ENCODE measurements around the gene NSRP1. TPM values are rescaled to one million over a fixed set of nuclear protein-coding genes. Genes with fewer than 3 reads are reported as not detected.
A peak's percentile ranks its signal among the peaks of the same experiment; 100 is the strongest.

The NSRP1 gene
- total and polyA plus RNA-seq, 12 donors, result 19.5 to 47.5 (median 26.5) TPM

GRCh38 chr17:30235386-30236296 lies 119.0 kb downstream of the NSRP1 start, which contains the start of gene SLC6A4:
Gene SLC6A4, minus strand, starts transcription at chr17:30235697. Its CDS starts 13,739 bp downstream, at chr17:30221958.
- Histone ChIP-seq H3K27ac (no peak within 1 kb of the TSS), H3K4me3 (peak within 1 kb of the TSS; percentile 28 to 63 (median 49)), H3K9me3 (no peaks in the 10 kb centered on the region), H3K36me3 (no peaks in the 10 kb centered on the region), H3K4me1 (peaks cover 11 to 33% (median 22%) of the 10 kb centered on the region in 9 donors), H3K27me3 (peaks cover 8 to 71% (median 42%) of the 10 kb centered on the region in 7 donors)
- TF ChIP-seq, protein P1, sequence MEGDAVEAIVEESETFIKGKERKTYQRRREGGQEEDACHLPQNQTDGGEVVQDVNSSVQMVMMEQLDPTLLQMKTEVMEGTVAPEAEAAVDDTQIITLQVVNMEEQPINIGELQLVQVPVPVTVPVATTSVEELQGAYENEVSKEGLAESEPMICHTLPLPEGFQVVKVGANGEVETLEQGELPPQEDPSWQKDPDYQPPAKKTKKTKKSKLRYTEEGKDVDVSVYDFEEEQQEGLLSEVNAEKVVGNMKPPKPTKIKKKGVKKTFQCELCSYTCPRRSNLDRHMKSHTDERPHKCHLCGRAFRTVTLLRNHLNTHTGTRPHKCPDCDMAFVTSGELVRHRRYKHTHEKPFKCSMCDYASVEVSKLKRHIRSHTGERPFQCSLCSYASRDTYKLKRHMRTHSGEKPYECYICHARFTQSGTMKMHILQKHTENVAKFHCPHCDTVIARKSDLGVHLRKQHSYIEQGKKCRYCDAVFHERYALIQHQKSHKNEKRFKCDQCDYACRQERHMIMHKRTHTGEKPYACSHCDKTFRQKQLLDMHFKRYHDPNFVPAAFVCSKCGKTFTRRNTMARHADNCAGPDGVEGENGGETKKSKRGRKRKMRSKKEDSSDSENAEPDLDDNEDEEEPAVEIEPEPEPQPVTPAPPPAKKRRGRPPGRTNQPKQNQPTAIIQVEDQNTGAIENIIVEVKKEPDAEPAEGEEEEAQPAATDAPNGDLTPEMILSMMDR (IDR thresholded peaks at IDR 0.05), result no peak
- WGBS, 2 donors, result 1 to 3% methylated on average over 74 to 82 of the region's 82 CpGs
- intact Hi-C loops (cut with DNase I), result no loop called here
- DNase-seq (no peak), ATAC-seq (peak in 6 of 8 donors; percentile 14 to 55 (median 39))

Small RNA genes lying within 50 kb of the gene (microRNA-seq; reads per million reads assigned to microRNA genes)
- 0 reads per million in 2 donors for gene MIR423

Other genes starting within 250 kb of the NSRP1 start
- gene SSH2, start 186.6 kb upstream of the NSRP1 start, total RNA-seq, result 10 to 100 TPM; 28.3 to 42.9 (median 35.8) TPM
- gene SSH2, start 186.6 kb upstream of the NSRP1 start, polyA plus RNA-seq, result 10 to 100 TPM; 17.9 to 18.0 TPM
- under 1 TPM in 2 of 10 donors, not detected in 8; 0.23 to 0.52 TPM for gene EFCAB5, start 175.2 kb upstream of the NSRP1 start, total RNA-seq
- under 1 TPM; 0.06 to 0.07 TPM for gene EFCAB5, start 175.2 kb upstream of the NSRP1 start, polyA plus RNA-seq
- gene SLC6A4, start 118.9 kb downstream of the NSRP1 start, total RNA-seq, result under 1 TPM in 9 of 10 donors, not detected in 1; 0.13 to 0.71 (median 0.28) TPM
- under 1 TPM; 0.29 to 0.52 TPM for gene SLC6A4, start 118.9 kb downstream of the NSRP1 start, polyA plus RNA-seq
- 10 to 100 TPM; 13.7 to 22.2 (median 15.9) TPM for gene BLMH, start 175.1 kb downstream of the NSRP1 start, total RNA-seq
- 10 to 100 TPM in 1 of 2 donors, 1 to 10 TPM in 1; 9.6 to 16.5 TPM for gene BLMH, start 175.1 kb downstream of the NSRP1 start, polyA plus RNA-seq
- not detected for gene TMIGD1, start 217.2 kb downstream of the NSRP1 start, total RNA-seq
- gene TMIGD1, start 217.2 kb downstream of the NSRP1 start, polyA plus RNA-seq, result not detected

All from heart right ventricle (tissue), 16 donors.